ENCODE results near the gene EFNA4. TPM values are rescaled to one million over a fixed set of nuclear protein-coding genes. Genes with fewer than 3 reads are reported as not detected.
"Not testable (repeated sequence)": the region's sequence is repeated elsewhere in the genome, so short reads cannot be mapped to it uniquely, and the experiment has no call there.

Gene EFNA4
- total RNA-seq, 2 donors from 2014 or later = 3.4 to 4.0 TPM

- H3K9me3 Mint-ChIP-seq = no peaks in the 10 kb centered on the region
- no peaks in the 10 kb centered on the region for H3K36me3 Mint-ChIP-seq (ENCODE audit: insufficient read depth in 2 of 2)
- no peak overlapping the region for H3K4me3 Mint-ChIP-seq
- H3K27me3 Mint-ChIP-seq (ENCODE audit: low read depth) = no peaks in the 10 kb centered on the region
- H3K27ac Mint-ChIP-seq = no peak overlapping the region
- DNase-seq = no peak
- H3K4me1 Mint-ChIP-seq (ENCODE audit: low read depth) = no peaks in the 10 kb centered on the region
- no peak for ATAC-seq (replicated peaks in 1 of 2)
Measured at GRCh38 chr1:155105604-155106011, 42.1 kb downstream of the EFNA4 start.

DNA sequence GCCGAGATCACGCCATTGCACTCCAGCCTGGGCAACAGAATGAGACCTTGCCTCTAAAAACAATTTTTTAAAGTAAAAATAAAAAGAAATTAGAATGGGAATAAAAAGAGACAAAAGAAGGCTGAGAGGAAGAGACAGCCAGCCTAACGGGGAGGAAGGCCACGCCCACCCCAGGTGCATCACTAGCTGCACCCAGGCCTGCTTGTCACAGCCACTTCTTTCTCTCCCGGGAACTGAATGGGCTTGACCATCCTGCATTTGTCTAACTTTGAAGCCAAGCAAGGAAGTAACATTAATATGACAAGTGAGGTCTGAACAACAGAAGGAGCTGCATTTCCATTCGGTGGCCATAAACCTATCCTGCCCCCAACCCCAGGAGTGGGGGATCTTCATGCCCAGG is 43.3 kb downstream of the EFNA4 start:
- Mint-ChIP-seq H3K27me3 (ENCODE audit: low read depth) (no peaks in the 10 kb centered on the region), H3K27ac (no peak overlapping the region), H3K4me3 (no peak overlapping the region), H3K9me3 (no peaks in the 10 kb centered on the region), H3K36me3 (ENCODE audit: insufficient read depth in 2 of 2) (no peaks in the 10 kb centered on the region), H3K4me1 (ENCODE audit: low read depth) (no peaks in the 10 kb centered on the region)
- DNase-seq = no peak
- ATAC-seq (replicated peaks in 1 of 2) = no peak

DNA sequence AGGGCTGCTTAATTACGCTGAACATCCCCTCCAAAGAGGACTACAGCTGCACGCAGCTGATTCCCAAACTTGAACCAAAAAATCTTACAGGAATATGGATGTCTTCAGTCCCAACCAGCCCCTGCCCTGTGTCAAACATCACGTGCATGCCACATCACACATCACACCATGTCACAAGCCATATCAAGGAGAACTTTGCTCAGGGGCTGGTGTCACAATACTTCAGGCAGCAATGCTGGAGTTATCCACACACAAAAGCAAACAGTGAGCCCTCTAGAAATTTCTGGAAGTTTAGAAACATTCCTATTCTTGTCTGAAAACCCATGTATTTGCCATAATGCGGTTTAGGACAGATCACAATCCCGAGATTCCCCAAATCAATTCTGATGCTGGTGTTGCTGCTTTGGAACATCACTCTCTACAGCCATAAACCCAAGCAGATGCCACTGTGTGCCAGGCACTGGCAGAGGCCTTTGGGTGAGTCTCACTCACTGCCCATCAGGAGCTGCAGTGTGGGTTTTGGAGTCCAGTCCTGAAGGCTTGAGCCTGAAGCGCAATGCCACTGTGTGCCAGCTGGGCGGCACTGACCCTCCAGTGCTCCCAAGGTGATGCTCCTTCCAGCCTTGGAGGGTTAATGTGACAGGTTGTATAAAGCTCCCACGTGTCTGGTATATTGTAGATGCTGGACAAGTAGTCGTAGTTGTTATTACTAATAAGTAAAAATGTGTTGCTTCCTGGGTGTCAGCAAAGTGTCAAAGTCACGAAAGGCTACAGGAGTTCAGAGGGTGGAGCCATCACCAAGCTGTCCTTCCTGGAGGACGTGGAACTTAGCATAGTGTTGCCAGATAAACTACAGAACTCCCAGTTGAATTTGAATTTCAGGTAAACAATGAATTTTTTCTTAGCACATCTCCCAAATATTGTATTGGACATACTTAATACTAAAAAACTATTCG is 44.0 kb downstream of the EFNA4 start:
- Mint-ChIP-seq H3K9me3 (no peaks in the 10 kb centered on the region), H3K4me1 (ENCODE audit: low read depth) (no peaks in the 10 kb centered on the region), H3K27me3 (ENCODE audit: low read depth) (no peaks in the 10 kb centered on the region), H3K27ac (no peak overlapping the region), H3K36me3 (ENCODE audit: insufficient read depth in 2 of 2) (no peaks in the 10 kb centered on the region), H3K4me3 (no peak overlapping the region)
- DNase-seq = no peak
- no peak for ATAC-seq (replicated peaks in 1 of 2)

- Mint-ChIP-seq H3K27me3 (ENCODE audit: low read depth) (no peaks in the 10 kb centered on the region), H3K4me3 (no peak overlapping the region), H3K4me1 (ENCODE audit: low read depth) (no peaks in the 10 kb centered on the region), H3K36me3 (ENCODE audit: insufficient read depth in 2 of 2) (no peaks in the 10 kb centered on the region), H3K9me3 (no peaks in the 10 kb centered on the region), H3K27ac (no peak overlapping the region)
- ATAC-seq (replicated peaks in 1 of 2) (no peak), DNase-seq (no peak)
Measured at GRCh38 chr1:155108296-155108695, 44.8 kb downstream of the EFNA4 start.

DNA sequence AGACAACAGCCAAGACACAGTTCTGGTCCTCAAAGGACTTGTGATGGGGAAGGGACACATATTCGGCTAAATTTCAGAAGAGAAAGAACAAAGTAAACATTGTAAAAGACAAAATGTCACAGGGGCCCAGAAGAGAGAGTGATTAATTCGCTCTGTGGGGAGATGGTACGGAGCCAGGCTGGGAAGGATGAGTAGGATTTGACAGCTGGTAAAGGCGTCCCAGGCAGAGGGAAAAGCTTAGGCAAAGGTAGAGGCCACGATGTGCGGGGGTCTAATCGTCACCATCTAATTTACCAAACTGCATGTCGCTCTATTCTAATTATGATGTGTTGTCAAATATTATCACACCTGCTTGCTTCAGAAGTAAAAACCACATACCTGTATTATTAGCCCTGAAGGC is 46.8 kb downstream of the EFNA4 start:
- Mint-ChIP-seq H3K27me3 (ENCODE audit: low read depth) (no peaks in the 10 kb centered on the region), H3K4me1 (ENCODE audit: low read depth) (no peaks in the 10 kb centered on the region), H3K36me3 (ENCODE audit: insufficient read depth in 2 of 2) (no peaks in the 10 kb centered on the region), H3K4me3 (no peak overlapping the region), H3K27ac (no peak overlapping the region), H3K9me3 (no peaks in the 10 kb centered on the region)
- ATAC-seq (replicated peaks in 1 of 2) (no peak), DNase-seq (no peak)

- Mint-ChIP-seq H3K4me1 (ENCODE audit: low read depth) (no peaks in the 10 kb centered on the region), H3K9me3 (no peaks in the 10 kb centered on the region), H3K36me3 (ENCODE audit: insufficient read depth in 2 of 2) (no peaks in the 10 kb centered on the region)
Measured at GRCh38 chr1:155110826-155111225, 47.3 kb downstream of the EFNA4 start.

DNA sequence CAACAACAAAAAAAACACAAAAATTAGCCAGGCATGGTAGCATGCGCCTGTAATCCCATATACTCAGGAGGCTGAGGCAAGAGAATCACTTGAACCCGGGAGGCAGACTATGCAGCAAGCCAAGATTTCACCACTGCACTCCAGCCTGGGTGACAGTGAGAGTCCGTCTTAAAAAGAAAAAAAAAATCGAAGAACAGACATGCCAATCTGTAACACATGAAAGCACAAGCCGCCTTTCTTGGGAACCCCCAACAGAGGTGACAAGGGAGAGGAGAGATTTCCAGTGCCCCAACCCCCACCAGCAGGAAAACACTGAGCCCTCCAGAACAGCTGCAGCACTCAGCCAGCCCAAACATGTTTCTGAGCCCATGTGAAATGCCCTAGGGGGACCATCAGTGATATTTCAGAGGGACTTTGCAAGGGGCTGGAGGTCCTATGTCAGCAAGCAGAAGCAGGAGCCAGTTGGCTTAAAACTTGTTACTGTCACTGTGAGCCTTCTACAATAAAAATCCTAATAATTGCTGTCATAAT is 50.0 kb downstream of the EFNA4 start:
- no peak for DNase-seq
- H3K36me3 Mint-ChIP-seq (ENCODE audit: insufficient read depth in 2 of 2) = no peaks in the 10 kb centered on the region
- H3K27me3 Mint-ChIP-seq (ENCODE audit: low read depth) = no peaks in the 10 kb centered on the region
- no peak for ATAC-seq (replicated peaks in 1 of 2)
- no peak overlapping the region for H3K4me3 Mint-ChIP-seq
- H3K9me3 Mint-ChIP-seq = no peaks in the 10 kb centered on the region
- H3K4me1 Mint-ChIP-seq (ENCODE audit: low read depth) = no peaks in the 10 kb centered on the region
- no peak overlapping the region for H3K27ac Mint-ChIP-seq

More at GRCh38 chr1:155110826-155111225, 47.3 kb downstream of the EFNA4 start:
- H3K27me3 Mint-ChIP-seq (ENCODE audit: low read depth) = no peaks in the 10 kb centered on the region
- no peak for ATAC-seq (replicated peaks in 1 of 2)
- no peak overlapping the region for H3K4me3 Mint-ChIP-seq
- no peak for DNase-seq
- no peak overlapping the region for H3K27ac Mint-ChIP-seq

DNA sequence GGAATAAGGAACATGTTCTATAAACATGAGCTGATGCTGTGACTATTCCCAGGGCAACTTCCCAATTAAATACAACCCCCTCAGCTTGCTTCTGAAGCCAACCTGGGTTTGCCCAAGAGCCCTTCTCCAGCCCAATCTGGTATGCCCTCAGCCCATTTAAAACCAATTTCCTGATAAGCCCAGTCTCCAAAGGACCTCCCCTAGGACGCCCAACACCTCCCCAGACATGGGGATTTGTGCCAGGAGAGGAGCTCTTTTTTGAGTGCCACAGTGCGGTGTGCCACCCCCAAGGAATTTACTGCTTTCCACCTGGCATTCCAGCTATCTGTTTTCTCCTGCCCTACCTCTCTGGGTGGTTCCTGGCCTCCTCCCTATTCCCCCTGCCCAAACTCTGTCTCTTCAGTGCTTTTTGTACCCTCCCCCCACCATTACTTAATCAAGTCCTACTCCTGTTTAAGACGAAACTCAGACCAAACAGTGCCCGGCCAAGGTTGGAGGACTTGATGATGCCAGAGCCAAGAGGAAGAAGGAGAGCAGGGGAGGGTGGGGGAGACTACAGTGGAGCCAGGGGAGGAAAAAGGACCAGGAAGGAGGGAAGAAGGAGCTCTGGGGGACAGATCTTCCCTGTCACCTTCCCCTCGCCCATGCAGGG is 52.7 kb downstream of the EFNA4 start:
- Mint-ChIP-seq H3K9me3 (no peaks in the 10 kb centered on the region), H3K27ac (no peak overlapping the region), H3K36me3 (ENCODE audit: insufficient read depth in 2 of 2) (no peaks in the 10 kb centered on the region), H3K27me3 (ENCODE audit: low read depth) (peaks cover 5% of the 10 kb centered on the region), H3K4me1 (ENCODE audit: low read depth) (no peaks in the 10 kb centered on the region), H3K4me3 (no peak overlapping the region)
- ATAC-seq (replicated peaks in 1 of 2) = no peak
- no peak for DNase-seq

- H3K27ac Mint-ChIP-seq = no peak overlapping the region
- no peak overlapping the region for H3K4me3 Mint-ChIP-seq
- no peaks in the 10 kb centered on the region for H3K36me3 Mint-ChIP-seq (ENCODE audit: insufficient read depth in 2 of 2)
- H3K9me3 Mint-ChIP-seq = no peaks in the 10 kb centered on the region
- ATAC-seq (replicated peaks in 1 of 2) = no peak
- peaks cover 5% of the 10 kb centered on the region for H3K27me3 Mint-ChIP-seq (ENCODE audit: low read depth)
- no peak for DNase-seq
- H3K4me1 Mint-ChIP-seq (ENCODE audit: low read depth) = no peaks in the 10 kb centered on the region
Measured at GRCh38 chr1:155117610-155118009, 54.1 kb downstream of the EFNA4 start.

GRCh38 chr1:155118090-155118489 is 54.5 kb downstream of the EFNA4 start:
- H3K36me3 Mint-ChIP-seq (ENCODE audit: insufficient read depth in 2 of 2); H3K4me1 Mint-ChIP-seq (ENCODE audit: low read depth); H3K27ac Mint-ChIP-seq; H3K27me3 Mint-ChIP-seq (ENCODE audit: low read depth); ATAC-seq (replicated peaks in 1 of 2); H3K9me3 Mint-ChIP-seq; H3K4me3 Mint-ChIP-seq; DNase-seq: not testable (repeated sequence)

Other genes with a start within 250 kb of the EFNA4 start
- under 1 TPM; 0.10 to 0.42 TPM for gene KCNN3, start 193.5 kb upstream of the EFNA4 start, total RNA-seq
- gene PMVK, start 127.0 kb upstream of the EFNA4 start, total RNA-seq = 10 to 100 TPM; 32.4 to 34.6 TPM
- 10 to 100 TPM; 28.0 to 48.0 TPM for gene PBXIP1, start 107.6 kb upstream of the EFNA4 start, total RNA-seq
- gene PYGO2, start 102.0 kb upstream of the EFNA4 start, total RNA-seq = 10 to 100 TPM; 43.6 to 45.3 TPM
- 10 to 100 TPM; 55.8 to 58.6 TPM for gene SHC1, start 93.0 kb upstream of the EFNA4 start, total RNA-seq
- gene CKS1B, start 89.1 kb upstream of the EFNA4 start, total RNA-seq = 100 to 1,000 TPM; 251 to 304 TPM
- 10 to 100 TPM; 45.5 to 55.1 TPM for gene FLAD1, start 80.4 kb upstream of the EFNA4 start, total RNA-seq
- 1 to 10 TPM in 1 of 2 donors, under 1 TPM in 1; 0.65 to 2.3 TPM for gene LENEP, start 70.2 kb upstream of the EFNA4 start, total RNA-seq
- 100 to 1,000 TPM; 129 to 141 TPM for gene ZBTB7B, start 60.9 kb upstream of the EFNA4 start, total RNA-seq
- gene DCST2, start 30.0 kb upstream of the EFNA4 start, total RNA-seq = 1 to 10 TPM; 1.1 to 1.4 TPM
- under 1 TPM in 1 of 2 donors, not detected in 1; 0.10 TPM for gene DCST1, start 29.9 kb upstream of the EFNA4 start, total RNA-seq
- gene ADAM15, start 12.4 kb upstream of the EFNA4 start, total RNA-seq = 10 to 100 TPM; 40.8 to 42.1 TPM
- gene EFNA3, start 15.1 kb downstream of the EFNA4 start, total RNA-seq = 1 to 10 TPM; 4.1 to 4.7 TPM
- 1 to 10 TPM in 1 of 2 donors, under 1 TPM in 1; 1.00 to 1.4 TPM for gene EFNA1, start 64.1 kb downstream of the EFNA4 start, total RNA-seq
- gene SLC50A1, start 72.1 kb downstream of the EFNA4 start, total RNA-seq = 10 to 100 TPM; 65.0 to 66.3 TPM
- 10 to 100 TPM; 49.4 to 58.9 TPM for gene DPM3, start 76.8 kb downstream of the EFNA4 start, total RNA-seq
- 100 to 1,000 TPM; 199 to 203 TPM for gene KRTCAP2, start 109.6 kb downstream of the EFNA4 start, total RNA-seq
- gene TRIM46, start 110.1 kb downstream of the EFNA4 start, total RNA-seq = 1 to 10 TPM; 8.6 to 9.8 TPM
- 10 to 100 TPM; 24.7 to 28.7 TPM for gene THBS3, start 144.2 kb downstream of the EFNA4 start, total RNA-seq
- 10 to 100 TPM; 25.5 to 27.4 TPM for gene MTX1, start 145.0 kb downstream of the EFNA4 start, total RNA-seq
- 10 to 100 TPM; 30.7 to 33.8 TPM for gene ENTREP3, start 191.7 kb downstream of the EFNA4 start, total RNA-seq
- gene SCAMP3, start 198.6 kb downstream of the EFNA4 start, total RNA-seq = 100 to 1,000 TPM; 112 to 114 TPM
- gene CLK2, start 209.8 kb downstream of the EFNA4 start, total RNA-seq = 10 to 100 TPM; 72.4 to 77.9 TPM
- gene HCN3, start 213.7 kb downstream of the EFNA4 start, total RNA-seq = 1 to 10 TPM; 3.6 to 4.1 TPM
- not detected for gene PKLR, start 237.7 kb downstream of the EFNA4 start, total RNA-seq
- gene FDPS, start 245.1 kb downstream of the EFNA4 start, total RNA-seq = 100 to 1,000 TPM; 182 to 184 TPM